Measurements from ENCODE around the gene ABCC6. TPM values are rescaled to one million over a fixed set of nuclear protein-coding genes. Genes with fewer than 3 reads are reported as not detected.
"Not testable (repeated sequence)": the region's sequence is repeated elsewhere in the genome, so short reads cannot be mapped to it uniquely, and the experiment has no call there.

ABCC6 gene
- total RNA-seq, 2 donors from 2014 or later = 10.4 to 14.5 TPM

- H3K27ac ChIP-seq = no peak overlapping the region
- no peaks in the 10 kb centered on the region for H3K36me3 ChIP-seq
- H3K9ac ChIP-seq (ENCODE audit: low read depth in 2 of 2, low read length in 2 of 2) = no peak overlapping the region
- intact Hi-C loops (cut with DNase I) = no loop called here
- DNase-seq = no peak
- H3K27me3 ChIP-seq = no peaks in the 10 kb centered on the region
- no peaks in the 10 kb centered on the region for H3K4me1 ChIP-seq
- H3K9me3 ChIP-seq = no peaks in the 10 kb centered on the region
- H3K4me3 ChIP-seq = no peak overlapping the region
- no peak for TF ChIP-seq CTCF (IDR thresholded peaks at IDR 0.05)
These were observed 57.2 kb downstream of the ABCC6 start for GRCh38 chr16:16166085-16166484.

GRCh38 chr16:16164243-16164642, 59.1 kb downstream of the ABCC6 start:
- H3K27ac ChIP-seq = no peak overlapping the region
- intact Hi-C loops (cut with DNase I) = no loop called here
- no peaks in the 10 kb centered on the region for H3K36me3 ChIP-seq
- no peak for TF ChIP-seq CTCF (IDR thresholded peaks at IDR 0.05)
- H3K9ac ChIP-seq (ENCODE audit: low read depth in 2 of 2, low read length in 2 of 2) = no peak overlapping the region
- H3K9me3 ChIP-seq = no peaks in the 10 kb centered on the region
- H3K4me1 ChIP-seq = no peaks in the 10 kb centered on the region
- H3K4me3 ChIP-seq = no peak overlapping the region
- DNase-seq = no peak
- H3K27me3 ChIP-seq = no peaks in the 10 kb centered on the region

GRCh38 chr16:16163571-16163970, 59.7 kb downstream of the ABCC6 start:
- H3K4me1 ChIP-seq = no peaks in the 10 kb centered on the region
- no peaks in the 10 kb centered on the region for H3K9me3 ChIP-seq
- TF ChIP-seq CTCF (IDR thresholded peaks at IDR 0.05) = no peak
- H3K27ac ChIP-seq = no peak overlapping the region
- H3K4me3 ChIP-seq = no peak overlapping the region
- DNase-seq = no peak
- H3K9ac ChIP-seq (ENCODE audit: low read depth in 2 of 2, low read length in 2 of 2) = no peak overlapping the region
- no peaks in the 10 kb centered on the region for H3K27me3 ChIP-seq
- intact Hi-C loops (cut with DNase I) = no loop called here
- H3K36me3 ChIP-seq = no peaks in the 10 kb centered on the region

- Histone ChIP-seq H3K4me3 (no peak overlapping the region), H3K27ac (no peak overlapping the region), H3K4me1 (no peaks in the 10 kb centered on the region), H3K36me3 (no peaks in the 10 kb centered on the region), H3K9me3 (no peaks in the 10 kb centered on the region), H3K9ac (ENCODE audit: low read depth in 2 of 2, low read length in 2 of 2) (no peak overlapping the region), H3K27me3 (no peaks in the 10 kb centered on the region)
- no peak for TF ChIP-seq CTCF (IDR thresholded peaks at IDR 0.05)
- DNase-seq = no peak
- intact Hi-C loops (cut with DNase I) = no loop called here
These were observed 60.2 kb downstream of the ABCC6 start for GRCh38 chr16:16163109-16163508.

GRCh38 chr16:16162591-16162990, 60.7 kb downstream of the ABCC6 start:
- Histone ChIP-seq H3K9ac (ENCODE audit: low read depth in 2 of 2, low read length in 2 of 2) (no peak overlapping the region), H3K27me3 (no peaks in the 10 kb centered on the region), H3K9me3 (no peaks in the 10 kb centered on the region), H3K36me3 (no peaks in the 10 kb centered on the region), H3K27ac (no peak overlapping the region), H3K4me1 (no peaks in the 10 kb centered on the region), H3K4me3 (no peak overlapping the region)
- intact Hi-C loops (cut with DNase I) = no loop called here
- no peak for TF ChIP-seq CTCF (IDR thresholded peaks at IDR 0.05)
- no peak for DNase-seq

GRCh38 chr16:16161840-16162239, 61.5 kb downstream of the ABCC6 start:
- DNase-seq; H3K27ac ChIP-seq; H3K9me3 ChIP-seq; H3K27me3 ChIP-seq; H3K9ac ChIP-seq (ENCODE audit: low read depth in 2 of 2, low read length in 2 of 2); H3K4me3 ChIP-seq; H3K36me3 ChIP-seq; H3K4me1 ChIP-seq; intact Hi-C loops (cut with DNase I): not testable (repeated sequence)

All from colonic mucosa (tissue), 4 donors.